SK-N-MC (cell line): Measurements from ENCODE around the gene METTL25.
A peak's percentile ranks its signal among the peaks of the same experiment; 100 is the strongest.

Experiments used
- DNase-seq: peaks from one replicate; pipeline ENCODE4 v3.0.0-alpha.2; 2011; ENCODE audit warnings: low read depth, low spot score
- H3K27ac ChIP-seq: fragments of 200-600 bp; sonication (generic); 2 replicates; pipeline ENCODE4 v1.5.1; 2016; ENCODE audit warnings: mixed run types
- H3K36me3 ChIP-seq: fragments of 200-600 bp; sonication (generic); 2 replicates; pipeline ENCODE4 v1.6.1; 2017; ENCODE audit warnings: antibody characterized with exemption, low read length, mixed read lengths; ENCODE audit not compliant: insufficient read depth
- H3K4me3 ChIP-seq: fragments of 200-600 bp; sonication (generic); 2 replicates; pipeline ENCODE4 v1.5.1; 2016
- H3K9ac ChIP-seq: fragments of 200-600 bp; sonication (generic); 2 replicates; pipeline ENCODE4 v1.8.0; 2017; ENCODE audit warnings: mixed run types, mixed read lengths; ENCODE audit not compliant: insufficient read length
- H3K9me3 ChIP-seq: fragments of 200-600 bp; sonication (generic); 2 replicates; pipeline ENCODE4 v1.6.1; 2017; ENCODE audit warnings: low read depth, mild to moderate bottlenecking, antibody characterized with exemption, low read length, moderate library complexity, mixed read lengths
- EZH2 ChIP-seq: fragments of 200-600 bp; sonication (generic); IDR thresholded peaks from one replicate; pipeline ENCODE4 v1.6.1; 2017; ENCODE audit warnings: antibody characterized with exemption
- FOXP2 ChIP-seq: optimal IDR thresholded peaks from 2 replicates; pipeline ENCODE3; 2011; ENCODE audit warnings: mild to moderate bottlenecking, moderate library complexity; ENCODE audit not compliant: insufficient read depth; ENCODE audit errors: extremely low read length, control extremely low read depth
- POLR2AphosphoS5 ChIP-seq: IDR thresholded peaks from 2 replicates; pipeline ENCODE4 v1.6.1; 2012; ENCODE audit warnings: mild to moderate bottlenecking, low read depth, low read length, borderline replicate concordance

METTL25 gene, protein sequence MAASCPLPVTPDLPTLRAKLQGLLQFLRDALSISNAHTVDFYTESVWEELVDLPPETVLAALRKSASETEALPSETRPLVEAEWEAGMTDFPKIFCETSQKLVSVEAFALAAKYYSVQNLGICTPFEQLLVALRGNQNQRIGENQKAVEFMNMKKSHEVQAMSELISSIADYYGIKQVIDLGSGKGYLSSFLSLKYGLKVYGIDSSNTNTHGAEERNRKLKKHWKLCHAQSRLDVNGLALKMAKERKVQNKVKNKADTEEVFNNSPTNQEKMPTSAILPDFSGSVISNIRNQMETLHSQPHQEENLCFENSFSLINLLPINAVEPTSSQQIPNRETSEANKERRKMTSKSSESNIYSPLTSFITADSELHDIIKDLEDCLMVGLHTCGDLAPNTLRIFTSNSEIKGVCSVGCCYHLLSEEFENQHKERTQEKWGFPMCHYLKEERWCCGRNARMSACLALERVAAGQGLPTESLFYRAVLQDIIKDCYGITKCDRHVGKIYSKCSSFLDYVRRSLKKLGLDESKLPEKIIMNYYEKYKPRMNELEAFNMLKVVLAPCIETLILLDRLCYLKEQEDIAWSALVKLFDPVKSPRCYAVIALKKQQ

DNA sequence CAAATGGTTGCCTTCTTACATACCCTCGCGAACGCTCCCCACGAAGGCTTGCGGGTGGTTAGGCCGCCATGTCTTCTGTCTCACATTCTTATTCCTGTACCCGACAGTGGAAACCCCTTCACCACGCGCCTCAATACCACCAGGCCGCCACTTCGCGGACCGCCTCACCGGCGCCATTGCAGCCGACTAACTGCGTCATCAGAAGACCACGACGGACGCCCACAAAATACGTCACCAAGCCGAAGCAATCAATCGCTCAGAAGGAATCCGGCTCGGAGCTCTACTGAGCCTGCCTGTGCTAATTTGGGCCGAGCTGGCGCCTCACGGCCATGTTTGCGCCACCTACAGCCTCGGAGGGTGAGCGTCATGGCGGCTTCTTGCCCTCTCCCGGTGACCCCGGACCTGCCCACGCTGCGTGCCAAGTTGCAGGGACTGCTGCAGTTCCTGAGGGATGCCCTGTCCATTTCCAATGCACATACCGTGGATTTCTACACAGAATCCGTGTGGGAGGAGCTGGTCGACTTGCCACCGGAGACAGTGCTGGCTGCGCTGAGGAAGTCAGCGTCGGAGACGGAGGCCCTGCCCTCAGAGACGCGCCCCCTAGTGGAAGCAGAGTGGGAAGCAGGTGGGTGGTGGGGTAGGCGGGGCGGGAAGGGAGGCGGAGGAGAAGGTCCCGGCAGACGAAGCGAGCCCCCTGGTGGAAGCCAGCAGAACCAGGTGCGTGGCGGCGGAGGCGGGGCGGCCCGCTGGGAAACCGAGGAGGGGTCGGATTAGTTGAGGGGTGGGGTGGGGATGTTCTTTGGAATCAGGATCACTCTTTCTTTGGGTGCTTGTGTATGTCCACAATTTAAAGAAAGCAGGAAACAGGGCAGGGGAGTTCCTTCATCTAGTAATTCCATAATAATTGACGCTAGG, at the start of gene METTL25, which contains the start of gene CCDC59:
Gene METTL25, plus strand, starts transcription at position 330 of the 915 bp plus-strand sequence. Its CDS starts 37 bp downstream, at position 367.
Gene CCDC59, minus strand, starts transcription at position 188 of the 915 bp plus-strand sequence. Its CDS starts 11 bp downstream, at position 177.
- peak; percentile 89 for DNase-seq
- Histone ChIP-seq H3K4me3 (peak within 1 kb of the TSS; percentile 96), H3K9me3 (no peaks in the 10 kb centered on the region), H3K36me3 (peaks cover 37% of the 10 kb centered on the region), H3K27ac (peak within 1 kb of the TSS; percentile 90), H3K9ac (peak within 1 kb of the TSS; percentile 97)
- TF ChIP-seq FOXP2 (peak; percentile 59), POLR2AphosphoS5 (peak; percentile 89), EZH2 (no peak)

DNA sequence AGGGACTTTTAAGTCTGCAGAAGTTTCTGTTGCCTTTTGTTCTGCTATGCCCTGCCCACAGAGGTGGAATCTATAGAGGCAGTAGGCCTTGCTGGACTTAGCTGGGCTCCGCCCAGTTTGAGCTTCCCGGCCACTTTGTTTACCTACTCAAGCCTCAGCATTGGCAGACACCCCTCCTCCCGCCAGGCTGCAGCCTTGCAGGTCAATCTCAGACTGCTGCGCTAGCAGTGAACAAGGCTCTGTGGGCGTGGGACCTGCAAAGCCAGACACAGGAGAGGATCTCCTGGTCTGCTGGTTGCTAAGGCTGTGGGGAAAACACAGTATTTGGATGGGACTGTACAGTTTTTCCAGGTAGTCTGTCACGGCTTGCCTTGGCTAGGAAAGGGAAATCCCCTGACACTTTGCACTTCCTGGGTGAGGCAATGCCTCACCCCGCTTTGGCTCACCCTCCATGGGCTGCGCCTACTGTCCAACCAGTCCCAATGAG, 43.9 kb upstream of the METTL25 start:
- Histone ChIP-seq H3K4me3 (no peak overlapping the region), H3K9ac (no peak overlapping the region), H3K36me3 (no peaks in the 10 kb centered on the region), H3K9me3 (no peaks in the 10 kb centered on the region), H3K27ac (no peak overlapping the region)
- DNase-seq: no peak
- TF ChIP-seq POLR2AphosphoS5 (no peak), EZH2 (no peak), FOXP2 (no peak)

GRCh38 chr12:82319276-82319675, 39.1 kb upstream of the METTL25 start:
- Histone ChIP-seq H3K36me3 (no peaks in the 10 kb centered on the region), H3K27ac (no peak overlapping the region), H3K9ac (no peak overlapping the region), H3K9me3 (no peaks in the 10 kb centered on the region), H3K4me3 (no peak overlapping the region)
- no peak for DNase-seq
- no peak for TF ChIP-seq POLR2AphosphoS5
- no peak for TF ChIP-seq FOXP2
- no peak for TF ChIP-seq EZH2

DNA sequence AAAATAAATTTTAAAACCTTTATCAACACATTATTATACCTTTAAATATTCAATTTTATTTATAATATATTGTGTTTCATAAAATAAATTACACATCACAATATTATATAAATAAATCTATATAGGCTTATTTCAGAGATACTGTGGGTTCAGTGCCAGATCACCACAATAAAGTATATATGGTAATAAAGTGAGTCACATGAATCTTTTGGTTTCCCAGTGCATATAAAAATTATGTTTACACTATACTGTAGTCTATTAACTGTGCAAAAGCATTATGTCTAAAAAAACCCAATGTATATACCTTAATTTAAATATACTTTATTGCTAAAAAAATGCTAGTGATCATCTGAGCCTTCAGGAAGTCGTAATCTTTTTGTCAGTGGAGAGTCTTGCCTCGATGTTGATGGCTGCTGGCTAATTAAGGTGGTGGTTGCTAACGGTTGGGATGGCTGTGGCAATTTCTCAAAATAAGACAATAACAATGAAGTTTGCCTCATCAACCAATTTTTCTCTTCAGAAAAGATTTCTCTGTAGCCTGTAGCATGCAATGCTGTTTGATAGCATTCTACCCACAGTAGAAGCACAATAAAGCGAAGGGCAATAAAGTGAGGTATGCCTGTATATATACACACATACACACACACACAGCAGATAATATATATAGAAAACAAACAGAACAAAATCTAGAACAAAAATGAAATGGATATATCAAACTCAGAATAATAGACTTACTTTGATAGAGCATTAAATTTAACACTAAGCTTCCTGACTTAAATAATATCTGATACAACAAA, 32.6 kb upstream of the METTL25 start:
- TF ChIP-seq FOXP2: no peak
- no peaks in the 10 kb centered on the region for H3K9me3 ChIP-seq
- peak overlapping the region; percentile 72 for H3K27ac ChIP-seq
- H3K36me3 ChIP-seq: no peaks in the 10 kb centered on the region
- no peak for DNase-seq
- peak overlapping the region; percentile 49 for H3K4me3 ChIP-seq
- peak overlapping the region; percentile 2 for H3K9ac ChIP-seq

DNA sequence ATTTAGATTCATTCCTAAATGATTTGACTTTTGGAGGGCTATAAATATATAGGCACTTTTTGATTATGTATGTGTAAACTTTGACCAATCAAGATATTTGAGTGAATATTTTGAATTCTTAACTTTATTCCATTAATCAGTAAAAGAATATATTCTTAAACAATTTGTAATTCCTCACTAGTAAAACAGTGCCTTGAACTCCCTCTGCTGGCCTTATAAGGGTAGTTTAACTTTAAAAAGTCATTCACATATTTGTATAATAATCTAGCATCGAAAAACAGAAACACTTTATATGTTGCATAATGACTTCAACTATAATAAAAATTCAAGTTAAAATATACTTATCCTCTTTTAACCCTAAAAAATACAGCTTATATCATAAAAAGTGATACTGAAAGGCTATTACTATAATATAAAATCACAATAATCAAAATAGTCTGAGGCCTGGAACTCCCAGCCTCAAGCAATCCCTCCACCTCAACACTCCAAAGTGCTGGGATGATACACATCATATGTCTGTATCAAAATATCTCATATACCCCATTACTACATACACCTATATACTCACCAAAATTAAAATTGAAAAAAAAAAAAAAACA, 31.3 kb upstream of the METTL25 start:
- DNase-seq: peak; percentile 48
- H3K4me3 ChIP-seq: no peak overlapping the region
- no peak overlapping the region for H3K27ac ChIP-seq
- no peak for TF ChIP-seq EZH2
- no peak for TF ChIP-seq FOXP2
- TF ChIP-seq POLR2AphosphoS5: no peak
- no peaks in the 10 kb centered on the region for H3K36me3 ChIP-seq
- H3K9ac ChIP-seq: no peak overlapping the region
- no peaks in the 10 kb centered on the region for H3K9me3 ChIP-seq

DNA sequence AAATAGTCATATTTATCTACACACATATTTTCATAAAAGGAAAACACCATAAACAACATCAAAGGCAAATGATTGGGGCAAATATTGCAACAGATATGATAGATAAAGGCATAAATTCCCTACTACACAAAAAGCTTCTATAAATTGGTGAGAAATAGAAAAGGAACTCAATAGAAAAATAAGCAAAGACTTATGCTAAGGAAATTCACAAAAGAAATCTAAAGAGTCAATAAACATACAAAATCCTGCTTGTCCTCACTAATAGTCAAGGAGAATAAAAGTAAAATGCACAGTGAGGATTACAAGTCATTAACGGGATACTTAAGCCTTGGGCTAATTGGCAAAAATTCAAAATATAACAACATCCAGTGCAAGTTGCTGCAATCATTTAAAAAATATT, 30.5 kb upstream of the METTL25 start:
- H3K9ac ChIP-seq: no peak overlapping the region
- H3K36me3 ChIP-seq: no peaks in the 10 kb centered on the region
- DNase-seq: no peak
- no peak overlapping the region for H3K27ac ChIP-seq
- no peaks in the 10 kb centered on the region for H3K9me3 ChIP-seq
- TF ChIP-seq EZH2 (no peak), POLR2AphosphoS5 (no peak), FOXP2 (no peak)
- H3K4me3 ChIP-seq: no peak overlapping the region

GRCh38 chr12:82329508-82329907, 28.8 kb upstream of the METTL25 start:
- no peak for TF ChIP-seq FOXP2
- TF ChIP-seq EZH2: no peak
- TF ChIP-seq POLR2AphosphoS5: no peak
- Histone ChIP-seq H3K27ac (no peak overlapping the region), H3K9me3 (no peaks in the 10 kb centered on the region), H3K4me3 (no peak overlapping the region), H3K36me3 (no peaks in the 10 kb centered on the region), H3K9ac (no peak overlapping the region)
- DNase-seq: no peak
